ENCODE results near the gene RPL10A.

RPL10A gene

DNA sequence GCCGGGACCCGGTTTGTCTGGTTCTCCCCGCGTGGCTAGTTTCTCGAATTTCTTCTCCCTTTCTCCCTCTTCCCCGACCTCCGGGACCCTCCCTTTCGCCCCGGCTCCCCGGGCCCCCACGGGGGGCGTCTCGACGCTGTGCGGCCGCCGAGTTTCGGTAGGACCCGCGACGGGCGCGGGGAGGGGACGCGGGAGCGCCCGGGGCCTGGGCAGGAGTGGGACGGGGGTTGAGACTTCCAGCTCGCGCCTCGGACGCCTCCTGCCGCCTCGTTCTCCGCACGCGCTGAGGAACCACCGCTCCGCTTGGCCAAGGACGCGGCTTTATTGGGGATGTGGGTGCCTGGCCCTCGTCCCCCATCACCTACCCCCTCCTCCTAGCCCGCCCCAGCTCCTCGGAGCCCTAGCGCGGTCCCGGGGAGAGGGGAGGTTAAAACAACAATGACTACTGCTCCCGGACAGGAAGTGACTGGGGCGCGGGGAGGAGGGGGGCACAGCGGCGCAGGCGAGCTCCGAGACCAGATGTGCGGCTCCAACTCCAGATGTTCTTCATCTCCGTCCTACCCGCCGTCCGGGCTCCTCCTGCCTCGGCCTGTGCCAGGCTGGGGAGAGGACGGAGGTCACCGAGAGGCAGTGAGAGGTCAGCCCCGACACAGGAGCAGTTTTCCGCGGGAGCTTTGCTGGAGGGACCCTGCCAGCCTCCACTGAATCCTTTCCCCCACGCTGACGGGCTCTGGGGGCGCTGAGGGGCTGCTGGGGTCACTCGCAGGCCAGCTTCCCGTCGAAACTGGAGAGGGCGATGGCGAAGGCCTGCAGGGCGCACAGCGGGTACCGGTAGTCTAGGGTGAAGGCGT is 29.6 kb downstream of the RPL10A start:
- no peaks in the 10 kb centered on the region for H3K9me3 ChIP-seq
- H3K36me3 ChIP-seq: no peaks in the 10 kb centered on the region
- no peak for DNase-seq
- no peaks in the 10 kb centered on the region for H3K27me3 ChIP-seq
- TF ChIP-seq, protein P1, sequence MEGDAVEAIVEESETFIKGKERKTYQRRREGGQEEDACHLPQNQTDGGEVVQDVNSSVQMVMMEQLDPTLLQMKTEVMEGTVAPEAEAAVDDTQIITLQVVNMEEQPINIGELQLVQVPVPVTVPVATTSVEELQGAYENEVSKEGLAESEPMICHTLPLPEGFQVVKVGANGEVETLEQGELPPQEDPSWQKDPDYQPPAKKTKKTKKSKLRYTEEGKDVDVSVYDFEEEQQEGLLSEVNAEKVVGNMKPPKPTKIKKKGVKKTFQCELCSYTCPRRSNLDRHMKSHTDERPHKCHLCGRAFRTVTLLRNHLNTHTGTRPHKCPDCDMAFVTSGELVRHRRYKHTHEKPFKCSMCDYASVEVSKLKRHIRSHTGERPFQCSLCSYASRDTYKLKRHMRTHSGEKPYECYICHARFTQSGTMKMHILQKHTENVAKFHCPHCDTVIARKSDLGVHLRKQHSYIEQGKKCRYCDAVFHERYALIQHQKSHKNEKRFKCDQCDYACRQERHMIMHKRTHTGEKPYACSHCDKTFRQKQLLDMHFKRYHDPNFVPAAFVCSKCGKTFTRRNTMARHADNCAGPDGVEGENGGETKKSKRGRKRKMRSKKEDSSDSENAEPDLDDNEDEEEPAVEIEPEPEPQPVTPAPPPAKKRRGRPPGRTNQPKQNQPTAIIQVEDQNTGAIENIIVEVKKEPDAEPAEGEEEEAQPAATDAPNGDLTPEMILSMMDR (IDR thresholded peaks at IDR 0.05; ENCODE audit: low read depth, low read length): no peak
- H3K4me1 ChIP-seq: peaks cover 15% of the 10 kb centered on the region
- peak overlapping the region; percentile 70 for H3K4me3 ChIP-seq (ENCODE audit: low read depth, low read length)

DNA sequence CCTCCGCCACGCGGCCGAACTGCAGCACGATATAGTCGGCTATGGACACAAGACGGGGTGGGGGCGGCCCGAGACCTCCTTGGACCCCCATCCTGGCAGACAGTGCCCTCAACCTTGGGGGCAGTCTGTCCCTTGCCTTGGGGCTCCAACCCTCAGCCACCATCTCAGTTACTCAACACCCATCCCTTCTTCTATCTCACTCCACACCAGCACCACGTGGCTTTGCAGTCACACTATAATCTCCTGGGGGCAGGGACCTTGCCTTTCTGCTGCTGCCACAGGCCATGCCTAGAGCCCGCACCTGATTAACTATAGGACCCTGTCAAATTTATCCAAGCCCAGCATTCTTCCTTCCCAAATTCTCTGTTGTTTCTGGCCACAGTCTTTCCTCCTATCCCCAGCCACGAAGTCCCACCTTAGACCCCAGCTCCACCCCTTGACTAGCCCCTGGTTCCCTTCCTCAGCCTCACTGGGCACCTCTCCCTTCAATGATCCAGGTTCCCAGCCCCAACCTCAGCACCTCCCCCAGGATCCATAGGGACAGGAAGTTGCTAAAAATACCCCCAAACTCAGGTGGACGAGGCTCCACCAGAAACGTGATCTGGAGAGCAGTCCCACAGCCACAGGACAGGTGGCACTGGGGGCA is 30.3 kb downstream of the RPL10A start:
- no peak overlapping the region for H3K4me3 ChIP-seq (ENCODE audit: low read depth, low read length)

GRCh38 chr6:35499372-35499771 is 31.2 kb downstream of the RPL10A start:
- TF ChIP-seq, protein P1 (IDR thresholded peaks at IDR 0.05; ENCODE audit: low read depth, low read length): no peak
- no peaks in the 10 kb centered on the region for H3K9me3 ChIP-seq
- H3K27me3 ChIP-seq: no peaks in the 10 kb centered on the region
- peaks cover 5% of the 10 kb centered on the region for H3K4me1 ChIP-seq
- no peak overlapping the region for H3K4me3 ChIP-seq (ENCODE audit: low read depth, low read length)
- DNase-seq: no peak
- H3K36me3 ChIP-seq: no peaks in the 10 kb centered on the region

More for the DNA sequence above, 30.3 kb downstream of the RPL10A start:
- H3K9me3 ChIP-seq: no peaks in the 10 kb centered on the region
- peaks cover 11% of the 10 kb centered on the region for H3K4me1 ChIP-seq
- no peaks in the 10 kb centered on the region for H3K27me3 ChIP-seq
- TF ChIP-seq, protein P1 (IDR thresholded peaks at IDR 0.05; ENCODE audit: low read depth, low read length): no peak
- no peak for DNase-seq
- no peaks in the 10 kb centered on the region for H3K36me3 ChIP-seq

DNA sequence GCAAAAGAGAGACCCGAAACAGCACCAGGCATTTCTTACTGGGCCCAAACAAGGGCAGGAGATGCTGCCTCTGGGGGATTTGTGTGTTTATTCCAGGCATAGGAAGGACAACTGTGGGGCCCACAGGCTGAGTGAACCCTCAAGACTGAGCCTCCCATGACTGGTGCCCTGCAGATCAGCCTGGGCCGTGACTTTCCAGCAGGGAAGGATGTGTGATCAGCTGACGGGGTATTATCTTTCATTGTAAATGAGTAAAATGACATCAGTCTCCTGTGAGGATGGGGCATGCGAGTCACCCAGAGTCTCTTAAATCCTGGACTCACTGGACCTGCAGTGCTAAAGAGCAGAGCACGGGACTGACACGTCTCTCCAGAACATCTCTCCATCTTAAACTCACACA is 32.6 kb downstream of the RPL10A start:
- Histone ChIP-seq H3K27me3 (no peaks in the 10 kb centered on the region), H3K9me3 (no peaks in the 10 kb centered on the region), H3K4me1 (peaks cover 4% of the 10 kb centered on the region; the same call in 1 of the 2 replicates), H3K4me3 (ENCODE audit: low read depth, low read length) (no peak overlapping the region), H3K36me3 (no peaks in the 10 kb centered on the region)
- no peak for DNase-seq
- TF ChIP-seq, protein P1 (IDR thresholded peaks at IDR 0.05; ENCODE audit: low read depth, low read length): no peak

GRCh38 chr6:35501784-35502183 is 33.6 kb downstream of the RPL10A start:
- Histone ChIP-seq H3K27me3 (no peaks in the 10 kb centered on the region), H3K36me3 (no peaks in the 10 kb centered on the region), H3K4me3 (ENCODE audit: low read depth, low read length) (no peak overlapping the region), H3K4me1 (peaks cover 4% of the 10 kb centered on the region; the same call in 1 of the 2 replicates), H3K9me3 (no peaks in the 10 kb centered on the region)
- no peak for DNase-seq
- TF ChIP-seq, protein P1 (IDR thresholded peaks at IDR 0.05; ENCODE audit: low read depth, low read length): no peak

DNA sequence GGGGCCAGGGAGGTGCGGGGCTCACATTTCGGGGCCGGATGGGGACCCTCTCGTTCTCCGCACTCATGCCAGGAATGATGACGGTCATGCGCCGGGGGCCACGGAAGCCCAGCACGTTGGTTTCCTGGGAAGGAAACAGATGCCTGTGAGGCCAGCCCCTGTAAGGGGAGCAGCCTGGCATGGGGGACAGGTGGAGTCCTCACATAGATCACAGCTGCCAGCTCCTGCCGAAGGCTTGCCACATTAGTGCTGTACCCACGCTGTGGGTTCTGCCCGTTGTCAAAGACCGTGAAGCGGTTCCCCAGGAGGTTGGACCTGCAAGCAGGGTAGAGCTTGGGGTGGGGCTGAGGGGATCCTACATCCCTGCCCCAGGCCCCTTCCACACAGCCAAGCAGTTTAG is 35.3 kb downstream of the RPL10A start:
- TF ChIP-seq, protein P1 (IDR thresholded peaks at IDR 0.05; ENCODE audit: low read depth, low read length): no peak
- Histone ChIP-seq H3K27me3 (no peaks in the 10 kb centered on the region), H3K4me1 (peaks cover 4% of the 10 kb centered on the region; the same call in 1 of the 2 replicates), H3K9me3 (no peaks in the 10 kb centered on the region), H3K36me3 (no peaks in the 10 kb centered on the region), H3K4me3 (ENCODE audit: low read depth, low read length) (no peak overlapping the region)
- DNase-seq: no peak
